Glutamatergic neuron (in vitro differentiated cells): Measurements from ENCODE around the gene HOXD9. TPM values are rescaled to one million over a fixed set of nuclear protein-coding genes. Genes with fewer than 3 reads are reported as not detected.

ENCODE experiments used
- DNase-seq: peaks from one replicate; pipeline ENCODE4 v3.0.0; 2022
- H3K27ac Mint-ChIP-seq: one replicate; pipeline ENCODE4 v1.8.0; 2020; ENCODE audit warnings: mild to moderate bottlenecking, mixed read lengths, inconsistent platforms; ENCODE audit not compliant: unreplicated experiment
- H3K27me3 Mint-ChIP-seq: one replicate; pipeline ENCODE4 v1.8.0; 2020; ENCODE audit warnings: mild to moderate bottlenecking, moderate library complexity, mixed read lengths, inconsistent platforms; ENCODE audit not compliant: unreplicated experiment
- H3K36me3 Mint-ChIP-seq: one replicate; pipeline ENCODE4 v1.8.0; 2020; ENCODE audit warnings: mild to moderate bottlenecking, mixed read lengths, inconsistent platforms; ENCODE audit not compliant: unreplicated experiment
- H3K4me1 Mint-ChIP-seq: one replicate; pipeline ENCODE4 v1.8.0; 2020; ENCODE audit warnings: mild to moderate bottlenecking, low read depth, mixed read lengths, inconsistent platforms; ENCODE audit not compliant: unreplicated experiment
- H3K4me3 Mint-ChIP-seq: one replicate; pipeline ENCODE4 v1.8.0; 2020; ENCODE audit warnings: mild to moderate bottlenecking, mixed read lengths, inconsistent platforms; ENCODE audit not compliant: unreplicated experiment
- H3K9me3 Mint-ChIP-seq: one replicate; pipeline ENCODE4 v1.8.0; 2020; ENCODE audit warnings: mild to moderate bottlenecking, moderate library complexity, mixed read lengths, inconsistent platforms; ENCODE audit not compliant: unreplicated experiment
- CTCF ChIP-seq: fragments of 200-600 bp; sonication (generic); IDR thresholded peaks from one replicate; pipeline ENCODE4 v1.5.0; 2021; ENCODE audit not compliant: partially characterized antibody, unreplicated experiment
- total RNA-seq: library from RNA; stranded (reverse); fragmentation: NEBNext Ultra II Directional; extraction: Animal tissue kit (Norgen Biotek cat#: 25700); gene quantifications from one replicate; pipeline ENCODE4 v1.2.1, GENCODE V29; 2021; ENCODE audit not compliant: unreplicated experiment

HOXD9 gene
- total RNA-seq, 1 donor from 2014 or later = 0.44 TPM

- no peak for DNase-seq
- Mint-ChIP-seq H3K27ac (no peak overlapping the region), H3K4me3 (no peak overlapping the region), H3K27me3 (peaks cover 50% of the 10 kb centered on the region), H3K36me3 (peaks cover 5% of the 10 kb centered on the region), H3K9me3 (peaks cover 25% of the 10 kb centered on the region), H3K4me1 (no peaks in the 10 kb centered on the region)
- TF ChIP-seq CTCF = no peak
Measured at GRCh38 chr2:176137906-176138305, 15.4 kb downstream of the HOXD9 start.

- no peak for DNase-seq
- Mint-ChIP-seq H3K36me3 (peaks cover 5% of the 10 kb centered on the region), H3K4me1 (no peaks in the 10 kb centered on the region), H3K4me3 (no peak overlapping the region), H3K9me3 (peaks cover 24% of the 10 kb centered on the region), H3K27ac (peak overlapping the region; percentile 9), H3K27me3 (peaks cover 45% of the 10 kb centered on the region)
- no peak for TF ChIP-seq CTCF
Measured at GRCh38 chr2:176138526-176138922, 16.0 kb downstream of the HOXD9 start.

- peak overlapping the region; percentile 12 for H3K4me3 Mint-ChIP-seq
Measured at GRCh38 chr2:176138923-176139660, 16.6 kb downstream of the HOXD9 start.

GRCh38 chr2:176139661-176140512 is 17.4 kb downstream of the HOXD9 start:
- no peak for TF ChIP-seq CTCF
- Mint-ChIP-seq H3K4me1 (no peaks in the 10 kb centered on the region), H3K4me3 (peak overlapping the region; percentile 12), H3K36me3 (peaks cover 5% of the 10 kb centered on the region), H3K9me3 (peaks cover 21% of the 10 kb centered on the region), H3K27ac (no peak overlapping the region), H3K27me3 (peaks cover 39% of the 10 kb centered on the region)
- no peak for DNase-seq

More at GRCh38 chr2:176138923-176139660, 16.6 kb downstream of the HOXD9 start:
- TF ChIP-seq CTCF = no peak
- DNase-seq = no peak
- Mint-ChIP-seq H3K27ac (no peak overlapping the region), H3K27me3 (peaks cover 42% of the 10 kb centered on the region), H3K36me3 (peaks cover 5% of the 10 kb centered on the region), H3K4me1 (no peaks in the 10 kb centered on the region), H3K9me3 (peaks cover 21% of the 10 kb centered on the region)
